Activated CD4-positive, CD25-positive, alpha-beta regulatory T cell treated with anti-CD3 and anti-CD28 coated beads, Interleukin-2, amount 50 U/mL, for 72 hours (primary cell): ENCODE measurements around the gene PEPD.

Experiments used
- DNase-seq: peaks from one replicate; pipeline ENCODE4 v3.0.0; 2021

The PEPD gene

GRCh38 chr19:33376423-33376822 lies 145.2 kb downstream of the PEPD start:
- no peak for DNase-seq

DNA sequence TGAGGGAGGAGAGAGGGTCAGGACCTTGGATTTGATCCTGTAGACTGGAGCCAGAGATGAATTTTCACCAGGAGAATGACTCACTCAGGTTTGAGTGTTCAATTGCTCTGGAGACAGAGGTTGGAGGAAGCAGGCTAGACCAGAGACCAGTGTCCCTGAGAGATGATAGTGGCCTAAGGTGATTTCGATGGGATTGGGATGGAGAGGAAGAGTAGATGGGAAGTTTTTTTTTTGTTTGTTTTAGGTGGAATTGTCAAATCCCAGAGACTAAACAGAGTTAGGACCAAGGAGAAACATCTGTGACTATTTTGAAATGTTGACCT lies 145.8 kb downstream of the PEPD start:
- no peak for DNase-seq

DNA sequence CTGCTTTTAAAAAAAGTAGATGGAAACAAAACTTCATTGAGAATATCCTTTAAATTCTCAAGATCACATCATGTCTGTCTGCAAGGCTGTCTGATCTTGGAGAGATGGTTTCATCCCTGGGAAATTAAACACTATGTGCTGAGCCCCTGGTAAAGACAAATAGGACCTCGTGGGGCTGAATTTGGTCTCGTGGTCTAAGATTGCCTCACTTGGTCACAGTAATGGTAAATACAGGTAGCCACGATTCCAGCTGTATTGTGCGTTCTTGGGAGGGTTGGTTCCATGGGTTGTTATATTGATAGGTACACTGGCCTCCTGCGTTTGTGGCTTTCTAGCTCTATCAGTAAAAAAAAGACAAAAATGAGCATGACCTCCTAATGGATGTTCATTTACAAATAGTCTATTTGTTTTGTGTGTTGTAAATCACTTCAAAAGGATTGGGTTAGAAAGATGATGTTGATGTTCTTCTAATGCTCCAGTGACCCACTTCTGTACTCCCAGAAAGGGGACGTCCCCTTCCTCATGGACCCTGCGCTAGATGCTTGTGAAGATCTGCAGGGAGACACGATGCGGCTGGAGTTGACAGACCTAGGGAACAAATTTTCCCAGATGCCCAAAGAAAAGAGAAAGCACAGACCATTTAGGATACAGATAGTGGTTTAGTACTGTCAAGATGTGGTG lies 146.3 kb downstream of the PEPD start:
- no peak for DNase-seq

DNA sequence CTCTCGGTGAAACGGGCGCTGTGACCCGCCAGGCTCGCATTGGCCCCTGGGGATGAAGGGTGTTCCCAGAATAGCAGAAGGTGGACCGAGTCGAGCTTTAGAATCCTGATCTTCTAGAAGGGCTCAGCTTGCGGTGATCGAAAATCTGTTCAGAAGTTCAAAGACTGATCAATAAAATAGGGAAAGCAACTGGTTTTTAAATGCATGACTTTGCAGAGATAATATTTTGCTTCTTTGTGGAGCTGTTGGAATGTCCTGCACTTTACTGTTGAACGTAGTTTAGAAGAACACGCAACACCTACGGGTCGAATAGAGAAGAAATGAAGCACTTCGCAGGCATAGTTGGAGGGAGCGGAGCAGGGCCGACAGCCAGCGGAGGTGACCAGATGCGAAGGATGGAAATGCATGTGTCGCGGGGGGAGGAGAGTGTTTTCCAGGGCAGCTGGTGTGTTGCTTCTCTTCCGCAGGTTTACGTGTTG lies 147.3 kb downstream of the PEPD start:
- DNase-seq = no peak

DNA sequence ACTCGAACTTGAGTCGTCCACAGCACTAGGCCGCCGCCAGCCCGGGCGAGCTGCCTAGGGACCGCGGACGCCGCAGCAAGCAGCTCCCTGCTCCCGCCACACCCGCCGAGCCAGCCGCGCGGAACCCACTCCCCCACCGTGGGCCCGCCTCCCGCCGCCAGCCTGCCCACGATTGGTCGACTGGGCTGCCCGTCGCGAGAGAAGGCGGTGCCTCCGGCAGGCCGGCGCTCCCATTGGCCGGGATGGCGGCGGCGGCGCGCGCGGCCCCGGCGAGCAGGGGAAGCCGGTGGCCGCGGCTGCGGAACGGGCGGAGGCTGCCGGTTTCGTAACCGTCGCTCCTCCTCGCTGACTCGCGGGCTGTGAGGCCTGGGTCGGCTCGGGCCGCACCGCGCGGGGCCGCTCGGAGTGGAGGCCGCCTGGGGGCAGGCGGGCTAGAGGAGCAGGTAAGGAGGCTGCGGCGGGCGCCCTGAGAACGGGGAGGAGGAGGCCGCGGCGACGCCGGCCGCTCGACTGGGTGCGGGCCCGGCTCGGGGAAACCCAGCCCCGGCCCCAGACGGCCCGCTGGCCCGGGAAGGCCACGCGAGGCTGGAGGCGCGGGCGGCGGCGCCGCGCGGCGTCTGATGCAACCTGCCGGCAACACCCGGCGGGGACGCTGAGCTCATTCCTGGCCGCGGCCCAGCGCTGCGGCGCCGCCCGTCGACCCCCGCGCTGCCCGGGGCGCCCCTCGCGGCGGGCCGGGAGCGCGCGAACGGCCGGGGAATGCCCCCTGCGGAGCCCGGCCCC lies 147.9 kb downstream of the PEPD start, which contains the start of gene CEBPG:
CEBPG (plus strand) TSS at position 257 of the 783 bp plus-strand sequence. CDS start 5,531 bp downstream, outside the sequence.
- peak; percentile 99 for DNase-seq

- no peak for DNase-seq
These were observed 150.8 kb downstream of the PEPD start for GRCh38 chr19:33370783-33371182.

GRCh38 chr19:33368074-33368864 lies 153.3 kb downstream of the PEPD start:
- no peak for DNase-seq

DNA sequence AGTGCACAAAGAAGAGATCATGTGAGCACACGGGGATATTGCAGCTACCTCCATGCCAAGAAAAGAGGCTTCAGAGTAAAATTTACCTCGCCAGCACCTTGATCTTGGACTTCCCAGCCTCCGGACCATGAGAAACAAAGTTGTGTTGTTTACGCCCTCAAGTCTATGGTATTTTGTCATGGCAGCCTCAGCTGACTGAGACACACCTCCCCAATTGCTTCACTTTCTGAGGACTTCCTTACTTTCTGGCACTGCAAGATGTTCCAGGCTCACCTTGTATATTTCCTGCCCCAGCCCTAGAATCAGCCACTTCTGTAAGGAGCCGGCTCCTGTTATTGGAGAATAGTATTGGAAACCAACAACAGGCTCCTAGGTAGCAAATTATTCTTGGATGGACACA lies 154.7 kb downstream of the PEPD start:
- DNase-seq = no peak

GRCh38 chr19:33366127-33366526 lies 155.5 kb downstream of the PEPD start:
- no peak for DNase-seq

GRCh38 chr19:33365691-33366090 lies 155.9 kb downstream of the PEPD start:
- DNase-seq = no peak

DNA sequence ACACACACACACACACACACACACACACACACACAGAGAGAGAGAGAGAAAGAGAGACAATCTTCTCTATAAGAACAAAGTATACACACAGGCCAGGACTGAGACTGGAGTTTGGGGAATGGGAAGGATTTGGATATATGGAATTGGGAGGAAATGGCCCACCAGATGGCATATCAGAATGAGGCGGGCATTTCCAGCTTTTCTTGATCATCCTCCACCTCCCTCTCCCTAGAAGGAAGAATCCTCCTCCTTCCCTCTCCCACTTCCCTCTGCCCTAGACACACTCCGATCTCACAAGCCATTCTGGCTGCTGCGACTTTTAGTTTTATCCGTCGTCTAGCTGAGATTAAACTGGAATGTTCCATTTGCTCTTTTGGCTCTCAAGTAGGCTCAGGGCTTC lies 158.1 kb downstream of the PEPD start:
- no peak for DNase-seq

GRCh38 chr19:33362508-33363228 lies 158.9 kb downstream of the PEPD start:
- no peak for DNase-seq

DNA sequence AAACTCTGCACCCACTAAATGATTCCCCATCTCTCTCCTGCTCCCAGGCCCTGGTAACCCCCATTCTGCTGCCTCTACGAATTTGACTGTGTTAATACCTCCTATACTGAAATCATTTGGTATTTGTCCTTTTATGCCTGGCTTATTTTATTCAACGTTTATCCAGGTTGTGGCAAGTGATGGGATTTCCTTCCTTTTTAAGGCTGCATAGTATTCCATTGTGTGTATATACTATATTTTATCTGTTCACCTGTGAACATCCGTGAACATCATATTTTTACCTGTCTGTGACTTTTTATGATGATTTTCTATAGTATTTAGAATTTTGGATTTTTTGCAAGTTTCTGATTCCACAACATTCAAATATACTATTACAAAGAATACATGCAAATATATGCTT lies 162.0 kb downstream of the PEPD start:
- no peak for DNase-seq

DNA sequence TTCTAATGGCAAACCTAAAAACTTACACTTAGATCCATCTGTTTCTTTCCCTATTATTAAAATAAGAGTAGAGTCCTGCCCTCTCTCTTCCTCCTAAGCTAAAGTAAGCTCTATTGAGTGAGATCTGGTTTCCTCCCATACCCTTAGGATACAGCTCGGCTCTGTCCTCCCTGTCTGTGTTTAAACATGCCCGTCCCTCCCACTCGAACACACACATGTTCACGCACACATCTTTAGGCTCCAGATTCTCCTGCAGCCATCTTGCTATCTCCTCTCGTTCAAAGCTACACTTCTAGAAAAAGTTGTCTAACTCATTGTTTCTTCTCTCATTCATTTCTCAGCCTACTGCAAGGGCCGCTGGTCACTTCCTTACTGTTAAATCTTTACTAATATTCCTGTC lies 163.2 kb downstream of the PEPD start:
- no peak for DNase-seq

DNA sequence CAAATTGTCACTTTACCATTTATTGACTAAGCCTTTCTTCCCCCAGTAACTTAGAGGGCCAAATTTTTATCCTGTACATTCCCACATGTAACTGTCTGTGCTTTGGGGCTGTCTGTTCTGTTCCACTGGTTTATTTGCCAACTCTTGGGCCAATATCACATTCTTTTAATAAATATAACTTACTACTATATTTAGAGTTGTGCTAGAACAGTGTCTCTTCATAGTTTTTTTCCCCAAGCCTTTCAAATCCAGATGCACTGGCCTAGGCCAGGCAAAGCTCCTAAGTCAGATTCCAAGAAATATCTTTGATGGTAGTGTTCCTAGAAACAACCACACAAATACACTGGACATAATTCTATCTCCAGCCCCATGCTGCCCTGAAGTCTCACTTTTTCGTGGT lies 164.0 kb downstream of the PEPD start:
- no peak for DNase-seq

DNA sequence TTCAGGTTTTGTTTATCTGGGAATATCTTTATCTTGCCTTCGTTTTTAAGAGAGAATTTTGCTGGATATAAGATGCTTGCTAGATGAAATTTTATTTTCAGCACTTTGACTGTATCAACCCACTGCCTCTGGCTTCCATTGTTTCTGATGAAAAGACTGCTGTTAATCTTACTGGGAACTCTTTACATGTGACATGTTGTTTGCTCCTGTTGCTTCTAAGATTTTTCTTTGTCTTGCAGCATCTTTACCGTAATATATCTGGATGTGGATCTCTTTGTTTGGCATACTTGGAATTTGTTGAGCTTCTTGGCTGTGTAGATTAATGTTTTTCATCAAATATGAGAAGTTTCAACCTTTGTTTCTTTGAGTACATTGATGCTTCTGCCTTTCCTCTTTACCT lies 166.1 kb downstream of the PEPD start:
- DNase-seq = no peak

GRCh38 chr19:33350538-33351309 lies 170.9 kb downstream of the PEPD start:
- no peak for DNase-seq

GRCh38 chr19:33349319-33350289 lies 172.0 kb downstream of the PEPD start:
- DNase-seq = no peak

GRCh38 chr19:33348301-33349010 lies 173.1 kb downstream of the PEPD start:
- DNase-seq = no peak

- no peak for DNase-seq
These were observed 174.3 kb downstream of the PEPD start for GRCh38 chr19:33347300-33347699.
